Stomach (tissue), 9 donors: ENCODE results near the gene DPP6. TPM values are rescaled to one million over a fixed set of nuclear protein-coding genes. Genes with fewer than 3 reads are reported as not detected.

Experiments used
- DNase-seq, 2 donors: peaks; one replicate each; pipeline versions ENCODE4 v3.0.0 to v3.0.0-alpha.2; 2013 to 2019
- H3K27ac ChIP-seq, 5 donors: fragments of 200-600 bp in 4 of 5; sonication (generic) in 4 of 5; one replicate each; pipeline ENCODE4 v1.5.1; 2013 to 2019; ENCODE audit warnings: mild to moderate bottlenecking in 1 of 5, moderate library complexity in 1 of 5
- H3K27me3 ChIP-seq, 3 donors: fragments of 200-600 bp; sonication (generic); one replicate each; pipeline ENCODE4 v1.5.1; 2017 to 2019; ENCODE audit warnings: mixed run types in 1 of 3
- H3K36me3 ChIP-seq, 4 donors: fragments of 200-600 bp; sonication (generic); 1 replicate in 3 of 4; 2 replicates in 1 of 4; pipeline ENCODE4 v1.5.1; 2016 to 2019
- H3K4me1 ChIP-seq, 4 donors: fragments of 200-600 bp; sonication (generic); one replicate each; pipeline ENCODE4 v1.5.1; 2016 to 2019
- H3K4me3 ChIP-seq, 4 donors: fragments of 200-600 bp; sonication (generic) in 3 of 4; one replicate each; pipeline ENCODE4 v1.5.1; 2016 to 2019; ENCODE audit warnings: mild to moderate bottlenecking in 1 of 4
- H3K9me3 ChIP-seq, 4 donors: fragments of 200-600 bp; sonication (generic); one replicate each; pipeline ENCODE4 v1.5.1; 2016 to 2019
- CTCF ChIP-seq, 7 experiments: fragments of 450-650 bp in 4 of 7; fragments of 200-600 bp in 3 of 7; sonication (generic) in 3 of 7; IDR thresholded peaks; one replicate each; pipeline ENCODE4 v1.5.1; 2016 to 2019; ENCODE audit warnings: antibody characterized with exemption in 7 of 7, control low read depth in 2 of 7, mild to moderate bottlenecking in 1 of 7
- EP300 ChIP-seq: sonication (generic); formaldehyde crosslinking; IDR thresholded peaks from one replicate; pipeline ENCODE4 v1.6.1; 2017; ENCODE audit warnings: antibody characterized with exemption
- POLR2A ChIP-seq, 4 donors: fragments of 450-650 bp; IDR thresholded peaks; one replicate each; pipeline ENCODE4 v1.6.1; 2016; ENCODE audit warnings: antibody characterized with exemption in 4 of 4, control low read depth in 2 of 4, mild to moderate bottlenecking in 1 of 4, moderate library complexity in 1 of 4
- POLR2AphosphoS5 ChIP-seq, 3 donors: sonication (generic); formaldehyde crosslinking; IDR thresholded peaks; one replicate each; pipeline ENCODE4 v1.6.1; 2016; ENCODE audit warnings: antibody characterized with exemption in 3 of 3
- WGBS, 5 donors: extraction: QIAGEN DNeasy Blood & Tissue Kit in 3 of 5; methylation state at CpG; one replicate each; pipeline versions ENCODE4 v1.1.5 to v1.1.7; 2013 to 2018; 5-methylcytosine and 5-hydroxymethylcytosine counted together
- intact Hi-C: fragments of 100-400 bp; cut with DNase I; formaldehyde crosslinking; loops from one replicate; pipeline ENCODE4 v1.15.1; 2023; ENCODE audit warnings: low total_unique reads
- polyA plus RNA-seq, 3 donors: library from polyadenylated mRNA; stranded (reverse); fragments of 200-250 nt; gene quantifications; one replicate each; pipeline ENCODE4 v1.2.3, GENCODE V29; 2013
- total RNA-seq, 5 donors: library from RNA; depleted of rRNA; stranded (reverse); fragments of >200 nt; gene quantifications; one replicate each; pipeline versions ENCODE4 v1.1.0 to v1.2.3, GENCODE V29; 2014 to 2016
- donor health status: healthy with polysubstance abuse.
- donor health status: Bipolar disorder and iron deficiency.
- donor health status: healthy.

DPP6 gene
- total and polyA plus RNA-seq, 8 donors, result 0.15 to 29.8 (median 4.9) TPM

GRCh38 chr7:154326421-154326820, 274.2 kb downstream of the DPP6 start:
- intact Hi-C loops, result no loop called here
- Histone ChIP-seq H3K4me3 (no peak overlapping the region), H3K9me3 (no peaks in the 10 kb centered on the region), H3K4me1 (no peaks in the 10 kb centered on the region), H3K36me3 (no peaks in the 10 kb centered on the region), H3K27me3 (no peaks in the 10 kb centered on the region), H3K27ac (no peak overlapping the region)
- 53 to 79% (median 65%) methylated on average over 3 of the region's 3 CpGs for WGBS, 5 donors
- TF ChIP-seq POLR2AphosphoS5 (IDR thresholded peaks at IDR 0.05) (no peak), CTCF (IDR thresholded peaks at IDR 0.05) (no peak), POLR2A (IDR thresholded peaks at IDR 0.05) (no peak), EP300 (no peak)
- no peak for DNase-seq

GRCh38 chr7:154330318-154330717, 278.1 kb downstream of the DPP6 start:
- Histone ChIP-seq H3K4me1 (no peaks in the 10 kb centered on the region), H3K4me3 (no peak overlapping the region), H3K36me3 (no peaks in the 10 kb centered on the region), H3K27ac (no peak overlapping the region), H3K27me3 (no peaks in the 10 kb centered on the region), H3K9me3 (no peaks in the 10 kb centered on the region)
- intact Hi-C loops, result no loop called here
- TF ChIP-seq EP300 (no peak), POLR2A (IDR thresholded peaks at IDR 0.05) (no peak), POLR2AphosphoS5 (IDR thresholded peaks at IDR 0.05) (no peak), CTCF (IDR thresholded peaks at IDR 0.05) (no peak)
- DNase-seq, result peak in 1 of 2 donors; percentile 24
- 69 to 80% (median 77%) methylated on average over 12 of the region's 12 CpGs for WGBS, 5 donors

GRCh38 chr7:154332811-154333580, 280.8 kb downstream of the DPP6 start:
- intact Hi-C loops, result no loop called here
- no peak for TF ChIP-seq POLR2A (IDR thresholded peaks at IDR 0.05)
- TF ChIP-seq EP300, result no peak
- no peak for TF ChIP-seq CTCF (IDR thresholded peaks at IDR 0.05)
- no peak for TF ChIP-seq POLR2AphosphoS5 (IDR thresholded peaks at IDR 0.05)
- Histone ChIP-seq H3K4me1 (no peaks in the 10 kb centered on the region), H3K9me3 (peaks cover 0 to 3% (median 0%) of the 10 kb centered on the region in 4 donors), H3K36me3 (no peaks in the 10 kb centered on the region), H3K4me3 (no peak overlapping the region), H3K27ac (no peak overlapping the region), H3K27me3 (peaks cover 0 to 4% (median 0%) of the 10 kb centered on the region in 3 donors)
- no peak for DNase-seq
- 80 to 90% (median 85%) methylated on average over 15 of the region's 15 CpGs for WGBS, 5 donors

- Histone ChIP-seq H3K36me3 (no peaks in the 10 kb centered on the region), H3K4me3 (no peak overlapping the region), H3K4me1 (no peaks in the 10 kb centered on the region), H3K27ac (no peak overlapping the region), H3K9me3 (peaks cover 0 to 3% (median 0%) of the 10 kb centered on the region in 4 donors), H3K27me3 (peaks cover 0 to 4% (median 0%) of the 10 kb centered on the region in 3 donors)
- WGBS, 5 donors, result 85 to 93% (median 92%) methylated on average over 9 to 12 of the region's 12 CpGs
- intact Hi-C loops, result no loop called here
- DNase-seq, result no peak
- no peak for TF ChIP-seq EP300
- TF ChIP-seq POLR2AphosphoS5 (IDR thresholded peaks at IDR 0.05), result no peak
- no peak for TF ChIP-seq CTCF (IDR thresholded peaks at IDR 0.05)
- no peak for TF ChIP-seq POLR2A (IDR thresholded peaks at IDR 0.05)
Measured at GRCh38 chr7:154336295-154336694, 284.1 kb downstream of the DPP6 start.
